H9 (cell line): ENCODE measurements around the gene CLDN18. TPM values are rescaled to one million over a fixed set of nuclear protein-coding genes. Genes with fewer than 3 reads are reported as not detected.

ENCODE experiments used
- DNase-seq: peaks from one replicate; pipeline ENCODE4 v3.0.0-alpha.2; 2017
- H2AFZ ChIP-seq: one replicate; pipeline ENCODE4 v1.6.1; 2013; ENCODE audit warnings: mild to moderate bottlenecking, low read length, control low read depth, moderate library complexity
- H2AK5ac ChIP-seq: 2 replicates; pipeline ENCODE4 v1.6.1; 2013; ENCODE audit warnings: low read length, control low read depth, mixed read lengths; ENCODE audit not compliant: insufficient read length
- H2BK120ac ChIP-seq: one replicate; pipeline ENCODE4 v1.6.1; 2013; ENCODE audit warnings: low read depth, mild to moderate bottlenecking, low read length, control low read depth, inconsistent platforms; ENCODE audit not compliant: poor library complexity, severe bottlenecking
- H2BK12ac ChIP-seq: 2 replicates; pipeline ENCODE4 v1.6.1; 2013; ENCODE audit warnings: low read length, control low read depth, mixed read lengths, low read depth; ENCODE audit not compliant: insufficient read length
- H2BK15ac ChIP-seq: 2 replicates; pipeline ENCODE4 v1.6.1; 2013; ENCODE audit warnings: low read depth, low read length, control low read depth
- H2BK20ac ChIP-seq: one replicate; pipeline ENCODE4 v1.6.1; 2013; ENCODE audit warnings: low read depth, mild to moderate bottlenecking, low read length, control low read depth, inconsistent platforms; ENCODE audit not compliant: poor library complexity, severe bottlenecking
- H2BK5ac ChIP-seq: 2 replicates; pipeline ENCODE4 v1.6.1; 2013; ENCODE audit warnings: low read length, control low read depth, mixed read lengths; ENCODE audit not compliant: insufficient read length
- H3K14ac ChIP-seq: 2 replicates; pipeline ENCODE4 v1.6.1; 2013; ENCODE audit warnings: low read length, control low read depth; ENCODE audit not compliant: insufficient read depth
- H3K18ac ChIP-seq: 2 replicates; pipeline ENCODE4 v1.6.1; 2013; ENCODE audit warnings: low read depth, mild to moderate bottlenecking, mixed read lengths, low read length, control low read depth; ENCODE audit not compliant: insufficient read length
- H3K23ac ChIP-seq: 2 replicates; pipeline ENCODE4 v1.6.1; 2013; ENCODE audit warnings: low read length, control low read depth, mixed read lengths, low read depth; ENCODE audit not compliant: insufficient read length
- H3K23me2 ChIP-seq: 2 replicates; pipeline ENCODE4 v1.6.1; 2013; ENCODE audit warnings: low read depth, mild to moderate bottlenecking, mixed read lengths, low read length, control low read depth; ENCODE audit not compliant: insufficient read length, poor library complexity, severe bottlenecking
- H3K27ac ChIP-seq: 2 replicates; pipeline ENCODE4 v1.5.1; 2013; ENCODE audit warnings: low read length, control low read depth, mixed read lengths, low read depth; ENCODE audit not compliant: insufficient read length
- H3K27me3 ChIP-seq: 2 replicates; pipeline ENCODE4 v1.6.1; 2013; ENCODE audit warnings: low read length, control low read depth, inconsistent platforms; ENCODE audit not compliant: insufficient read depth
- H3K4ac ChIP-seq: 2 replicates; pipeline ENCODE4 v1.6.1; 2013; ENCODE audit warnings: low read depth, mild to moderate bottlenecking, control low read depth, inconsistent platforms, low read length, moderate library complexity
- H3K4me1 ChIP-seq: 2 replicates; pipeline ENCODE4 v1.6.1; 2013; ENCODE audit warnings: low read length, control low read depth, inconsistent platforms; ENCODE audit not compliant: insufficient read depth
- H3K4me2 ChIP-seq: 2 replicates; pipeline ENCODE4 v1.6.1; 2013; ENCODE audit warnings: low read length, control low read depth, mixed read lengths; ENCODE audit not compliant: insufficient read length, insufficient read depth
- H3K56ac ChIP-seq: 2 replicates; pipeline ENCODE4 v1.6.1; 2013; ENCODE audit warnings: low read depth, mild to moderate bottlenecking, mixed read lengths, low read length, control low read depth; ENCODE audit not compliant: insufficient read length
- H3K79me1 ChIP-seq: 2 replicates; pipeline ENCODE4 v1.6.1; 2013; ENCODE audit warnings: low read depth, mild to moderate bottlenecking, moderate library complexity, low read length, control low read depth, inconsistent platforms; ENCODE audit not compliant: insufficient read depth, poor library complexity, severe bottlenecking
- H3K79me2 ChIP-seq: 2 replicates; pipeline ENCODE4 v1.6.1; 2013; ENCODE audit warnings: low read length, control low read depth, inconsistent platforms; ENCODE audit not compliant: insufficient read depth
- H3K9ac ChIP-seq: 2 replicates; pipeline ENCODE4 v1.6.1; 2013; ENCODE audit warnings: low read length, control low read depth, mixed read lengths; ENCODE audit not compliant: insufficient read length; ENCODE audit errors: extremely low read depth
- H3K9me3 ChIP-seq: one replicate; pipeline ENCODE4 v1.6.1; 2013; ENCODE audit warnings: low read depth, low read length, inconsistent platforms; ENCODE audit not compliant: control insufficient read depth
- H3T11ph ChIP-seq: one replicate; pipeline ENCODE4 v1.6.1; 2013; ENCODE audit warnings: mild to moderate bottlenecking, low read length, control low read depth, inconsistent platforms
- H4K20me1 ChIP-seq: one replicate; pipeline ENCODE4 v1.6.1; 2013; ENCODE audit not compliant: control insufficient read depth, insufficient read length, insufficient read depth
- H4K5ac ChIP-seq: 2 replicates; pipeline ENCODE4 v1.6.1; 2013; ENCODE audit warnings: low read depth, mild to moderate bottlenecking, mixed read lengths, low read length, control low read depth; ENCODE audit not compliant: insufficient read length
- H4K8ac ChIP-seq: replicated peaks from 2 replicates; pipeline ENCODE4 v1.6.1; 2013; ENCODE audit warnings: low read length, control low read depth, mixed read lengths, low read depth; ENCODE audit not compliant: insufficient read length
- H4K91ac ChIP-seq: 2 replicates; pipeline ENCODE4 v1.6.1; 2013; ENCODE audit warnings: low read depth, mild to moderate bottlenecking, moderate library complexity, mixed read lengths, low read length, control low read depth; ENCODE audit not compliant: insufficient read length
- H3K27ac Mint-ChIP-seq, 3 experiments: 2 replicates in 2 of 3; 3 replicates in 1 of 3; pipeline ENCODE4 v1.8.0; 2020 to 2021; ENCODE audit warnings: mixed read lengths in 3 of 3, mild to moderate bottlenecking in 1 of 3, moderate library complexity in 1 of 3
- H3K27me3 Mint-ChIP-seq: 2 replicates; pipeline ENCODE4 v1.8.0; 2021; ENCODE audit warnings: low read depth, mild to moderate bottlenecking, moderate library complexity, mixed read lengths
- H3K36me3 Mint-ChIP-seq, 3 experiments: 2 replicates in 2 of 3; 3 replicates in 1 of 3; pipeline ENCODE4 v1.8.0; 2020 to 2021; ENCODE audit warnings: low read depth in 3 of 3, mixed read lengths in 3 of 3; ENCODE audit not compliant: insufficient read depth in 1 of 3
- H3K4me1 Mint-ChIP-seq, 2 experiments: 2 replicates each; pipeline ENCODE4 v1.8.0; 2020; ENCODE audit warnings: mixed read lengths in 2 of 2
- H3K4me3 Mint-ChIP-seq, 2 experiments: 2 replicates in 1 of 2; 3 replicates in 1 of 2; pipeline ENCODE4 v1.8.0; 2020 to 2021; ENCODE audit warnings: mild to moderate bottlenecking in 2 of 2, mixed read lengths in 2 of 2, moderate library complexity in 1 of 2
- H3K9me3 Mint-ChIP-seq, 2 experiments: 2 replicates in 1 of 2; 3 replicates in 1 of 2; pipeline ENCODE4 v1.8.0; 2020; ENCODE audit warnings: mild to moderate bottlenecking in 2 of 2, mixed read lengths in 2 of 2, moderate library complexity in 1 of 2
- CTCF ChIP-seq: fragments of 200-600 bp; sonication (generic); conservative IDR thresholded peaks from 3 replicates; pipeline ENCODE4 v1.8.0; 2021; ENCODE audit warnings: antibody characterized with exemption, mild to moderate bottlenecking
- total RNA-seq: library from RNA; stranded (reverse); gene quantifications from 2 replicates; pipeline ENCODE4 v1.2.1, GENCODE V29; 2021

The CLDN18 gene
- total RNA-seq, 1 experiment from 2014 or later, result not detected

GRCh38 chr3:138059261-138059660 lies 49.3 kb downstream of the CLDN18 start:
- Histone ChIP-seq H4K20me1 (no peaks in the 10 kb centered on the region), H3K9me3 (no peaks in the 10 kb centered on the region), H2BK20ac (no peak overlapping the region), H2BK5ac (no peak overlapping the region), H3K27me3 (no peaks in the 10 kb centered on the region), H3T11ph (no peak overlapping the region), H3K4me2 (no peak overlapping the region), H3K56ac (no peak overlapping the region), H2AFZ (no peak overlapping the region), H2BK12ac (no peak overlapping the region), H3K79me1 (no peaks in the 10 kb centered on the region), H4K8ac (no peak overlapping the region), H3K14ac (no peak overlapping the region), H4K5ac (no peak overlapping the region), H4K91ac (no peak overlapping the region), H3K9ac (no peak overlapping the region), H3K79me2 (no peaks in the 10 kb centered on the region), H2BK120ac (no peak overlapping the region), H2AK5ac (no peak overlapping the region), H3K4ac (no peak overlapping the region), H2BK15ac (no peak overlapping the region), H3K18ac (no peak overlapping the region), H3K23ac (no peak overlapping the region), H3K27ac (no peak overlapping the region), H3K23me2 (no peaks in the 10 kb centered on the region), H3K4me1 (no peaks in the 10 kb centered on the region)
- Mint-ChIP-seq H3K4me3 (no peak overlapping the region), H3K27ac (no peak overlapping the region), H3K36me3 (peaks cover 21 to 32% (median 30%) of the 10 kb centered on the region in 3 experiments; a peak in 6 of 7 replicates), H3K27me3 (no peaks in the 10 kb centered on the region), H3K9me3 (no peaks in the 10 kb centered on the region), H3K4me1 (peaks cover 6 to 9% of the 10 kb centered on the region in 2 experiments)
- no peak for TF ChIP-seq CTCF
- DNase-seq, result no peak
